NCI-H1694 treated with DMSO at 0.1 percent for 48 hours (cell line): ENCODE data around the gene BTBD19.
"Not testable (repeated sequence)": the region's sequence is repeated elsewhere in the genome, so short reads cannot be mapped to it uniquely, and the experiment has no call there.

ENCODE experiments used
- DNase-seq: peaks from one replicate; lab custom pipeline; 2025; lab: John Stamatoyannopoulos, UW

Gene BTBD19

GRCh38 chr1:44808938-44809917, 905 bp downstream of the BTBD19 start:
- DNase-seq = no peak

GRCh38 chr1:44810101-44810761, 1.9 kb downstream of the BTBD19 start:
- no peak for DNase-seq

GRCh38 chr1:44810762-44811105, 2.4 kb downstream of the BTBD19 start:
- DNase-seq = not testable (repeated sequence)

DNA sequence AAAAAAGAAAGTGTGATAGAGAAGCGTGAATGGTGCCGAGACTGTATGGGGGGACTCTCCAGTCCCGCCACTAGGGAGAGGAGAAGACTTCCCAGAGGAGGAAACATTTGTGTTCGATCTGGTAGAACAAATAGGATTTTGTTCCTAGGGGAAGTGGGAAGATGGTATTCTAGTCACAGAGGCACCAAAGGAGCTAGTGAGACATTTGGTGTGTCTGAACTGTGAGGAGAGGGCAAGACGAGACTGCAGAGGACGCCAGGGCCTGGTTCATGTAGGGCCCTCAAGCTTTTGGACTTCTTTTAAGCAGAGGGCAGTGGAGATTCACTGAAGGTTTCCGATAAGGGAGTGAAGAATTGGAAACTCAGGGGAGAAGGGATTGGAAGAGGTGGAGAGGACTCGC, 2.9 kb downstream of the BTBD19 start:
- DNase-seq = no peak

DNA sequence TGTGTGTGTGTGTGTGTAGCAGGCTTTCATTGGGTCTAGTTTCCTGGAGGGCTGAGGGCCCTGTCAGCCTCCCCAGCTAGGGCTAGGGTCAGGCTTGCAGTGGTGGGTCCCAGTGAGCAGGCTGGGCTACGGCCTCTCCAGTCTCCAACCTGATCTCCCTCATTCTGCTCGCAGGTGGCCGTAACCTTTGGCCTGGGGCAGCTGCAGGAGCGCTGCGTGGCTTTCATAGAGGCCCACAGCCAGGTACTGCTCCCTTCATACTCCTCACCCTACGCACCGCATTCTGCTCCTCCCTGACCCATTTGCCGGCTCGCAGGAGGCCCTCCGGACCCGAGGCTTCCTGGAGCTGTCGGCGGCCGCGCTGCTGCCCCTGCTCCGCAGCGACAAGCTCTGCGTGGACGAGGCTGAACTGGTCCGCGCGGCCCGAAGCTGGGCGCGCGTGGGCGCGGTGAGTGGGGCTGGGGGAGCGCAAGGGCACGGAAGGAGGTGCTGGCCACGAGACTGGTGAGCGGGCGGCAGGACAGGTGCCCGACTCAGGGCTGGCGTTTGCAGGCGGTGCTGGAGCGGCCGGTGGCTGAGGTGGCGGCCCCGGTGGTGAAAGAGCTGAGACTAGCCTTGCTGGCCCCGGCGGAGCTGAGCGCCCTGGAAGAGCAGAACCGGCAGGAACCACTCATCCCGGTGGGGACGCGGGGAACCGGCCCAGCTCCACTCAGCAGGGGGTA, 4.7 kb downstream of the BTBD19 start:
- DNase-seq = no peak

DNA sequence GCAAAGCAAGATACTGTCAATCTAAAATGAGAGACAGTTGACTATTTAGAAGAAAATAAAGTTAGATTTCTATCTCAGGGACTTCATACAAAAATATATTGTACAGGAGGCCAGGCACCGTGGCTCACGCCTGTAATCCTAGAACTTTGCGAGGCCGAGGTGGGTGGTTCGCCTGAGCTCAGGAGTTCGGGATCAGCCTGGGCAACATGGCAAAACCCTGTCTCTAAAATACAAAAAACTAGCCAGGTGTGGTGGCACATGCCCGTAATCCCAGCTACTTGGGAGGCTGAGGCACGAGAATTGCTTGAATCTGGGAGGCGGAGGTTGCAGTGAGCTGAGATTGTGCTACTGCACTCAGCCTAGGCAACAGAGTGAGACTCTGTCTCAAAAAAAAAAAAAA, 7.6 kb downstream of the BTBD19 start:
- not testable (repeated sequence) for DNase-seq

GRCh38 chr1:44817307-44817706, 9.0 kb downstream of the BTBD19 start:
- DNase-seq = no peak

DNA sequence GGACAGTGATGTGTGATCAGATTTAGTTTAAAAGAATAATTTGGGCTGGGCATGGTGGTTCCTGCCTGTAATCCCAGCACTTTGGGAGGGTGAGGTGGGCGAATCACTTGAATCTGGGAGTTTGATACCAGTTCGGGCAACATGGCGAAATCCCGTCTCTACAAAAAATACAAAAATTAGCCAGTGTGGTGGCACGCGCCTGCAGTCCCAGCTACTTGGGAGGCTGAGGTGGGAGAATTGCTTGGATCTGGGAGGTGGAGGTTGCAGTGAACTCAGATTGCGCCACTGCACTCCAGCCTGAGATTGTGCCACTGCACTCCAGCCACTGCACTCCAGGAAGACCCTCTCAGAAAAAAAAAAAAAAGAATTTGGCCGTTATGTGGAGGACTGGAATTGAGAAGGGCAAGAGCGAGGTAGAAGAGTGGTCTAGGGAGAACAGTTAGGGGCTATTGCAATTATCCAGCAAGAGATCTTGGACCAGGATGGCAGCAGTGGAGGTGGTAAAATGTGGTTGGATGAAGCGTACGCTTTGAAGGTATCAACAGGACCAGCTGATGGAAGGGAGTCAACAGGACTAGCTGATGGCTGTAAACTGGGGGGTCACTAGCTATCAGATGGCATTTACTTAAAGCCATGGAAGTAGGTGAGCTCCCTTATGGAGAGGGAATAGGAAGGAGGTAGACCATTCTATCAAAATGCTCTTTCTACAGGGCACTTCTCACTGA, 9.6 kb downstream of the BTBD19 start:
- no peak for DNase-seq

DNA sequence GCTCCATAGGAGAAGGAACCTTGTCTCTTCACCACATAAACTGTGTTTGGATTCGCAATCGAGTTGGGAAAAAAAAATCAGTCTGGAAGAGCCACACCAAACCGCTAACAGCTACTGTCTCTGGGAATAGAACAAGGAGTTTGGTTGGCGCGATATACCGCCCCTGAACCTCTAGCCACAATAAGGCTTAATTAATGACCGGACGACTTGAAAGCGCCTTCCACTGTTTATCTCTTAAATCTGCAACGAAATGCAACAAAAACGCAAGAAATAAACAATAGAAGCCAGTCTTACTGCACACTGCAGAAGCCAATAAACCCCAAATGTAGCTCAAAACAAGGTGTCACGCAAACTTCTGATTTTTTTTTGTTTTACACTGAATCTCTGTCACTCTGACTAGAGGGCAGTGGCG, 10.9 kb downstream of the BTBD19 start:
- DNase-seq = no peak

- no peak for DNase-seq
Observed at GRCh38 chr1:44819608-44820327, 11.4 kb downstream of the BTBD19 start.

- no peak for DNase-seq
Observed at GRCh38 chr1:44820328-44821239, 12.3 kb downstream of the BTBD19 start.

DNA sequence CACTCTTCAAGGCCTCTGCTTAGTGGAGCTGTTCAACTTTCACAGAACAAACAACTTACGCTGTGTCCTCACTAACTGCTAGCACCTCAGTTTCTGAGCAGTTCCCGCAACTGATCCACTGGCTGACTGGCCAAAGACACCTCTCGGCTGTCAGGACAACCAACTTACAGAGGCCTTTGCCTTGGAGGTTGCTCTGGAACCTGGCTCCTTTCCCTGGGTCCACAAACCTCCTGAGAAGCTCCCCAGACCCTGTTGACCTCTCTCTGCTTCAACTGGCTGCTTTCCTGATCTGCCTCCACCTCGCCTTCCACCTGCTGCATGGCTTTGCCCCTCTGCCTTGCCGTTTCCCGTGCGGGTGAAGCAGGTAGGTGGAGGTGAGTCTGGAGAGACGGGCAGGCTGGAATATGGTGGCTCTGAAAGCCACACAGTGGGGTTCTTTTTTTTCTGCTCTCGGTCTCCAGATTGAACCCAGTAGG, 13.0 kb downstream of the BTBD19 start:
- no peak for DNase-seq

GRCh38 chr1:44822131-44822701, 13.9 kb downstream of the BTBD19 start:
- DNase-seq = no peak

DNA sequence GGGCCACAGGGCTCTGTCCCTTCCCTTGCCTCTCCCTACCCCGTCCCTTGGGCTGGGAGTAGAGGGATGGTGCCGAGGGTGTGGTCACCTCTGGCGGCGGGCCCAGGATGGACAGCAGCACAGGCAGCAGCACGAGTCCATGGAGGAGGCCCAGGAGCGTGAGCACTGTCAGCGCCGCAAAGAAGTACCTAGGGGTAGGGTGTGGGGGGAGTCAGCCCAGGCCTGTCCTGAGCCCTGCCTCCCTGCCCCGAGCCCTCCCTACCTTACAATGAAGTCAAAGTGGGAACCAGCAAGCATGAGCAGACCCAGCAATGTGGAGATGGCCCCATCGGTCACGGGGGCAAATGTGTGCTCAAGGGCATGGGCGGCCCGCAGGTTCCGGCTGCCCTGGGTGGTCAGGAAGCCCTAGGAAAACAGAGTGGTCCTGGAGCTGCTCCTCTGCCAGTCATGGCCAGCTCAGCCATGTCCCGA, 14.7 kb downstream of the BTBD19 start:
- DNase-seq = no peak

- not testable (repeated sequence) for DNase-seq
Observed at GRCh38 chr1:44824392-44824791, 16.1 kb downstream of the BTBD19 start.

GRCh38 chr1:44826375-44827196, 18.3 kb downstream of the BTBD19 start:
- no peak for DNase-seq

- DNase-seq = no peak
Observed at GRCh38 chr1:44827197-44828002, 19.1 kb downstream of the BTBD19 start.
